GM23338 (cell line): ENCODE data around the gene PPM1L. TPM values are rescaled to one million over a fixed set of nuclear protein-coding genes. Genes with fewer than 3 reads are reported as not detected.

Experiments used
- ATAC-seq: fragments of 200-7000 bp; cut with Tn5 transposase; 3 replicates; pipeline ENCODE4 v1.9.1; 2020
- DNase-seq: peaks from one replicate; pipeline ENCODE4 v3.0.0-alpha.2; 2015; ENCODE audit warnings: low spot score
- H2AFZ ChIP-seq: fragments of 200-600 bp; sonication (generic); 2 replicates; pipeline ENCODE4 v1.8.0; 2016; ENCODE audit warnings: antibody characterized with exemption, mild to moderate bottlenecking, moderate library complexity
- H3F3A ChIP-seq: fragments of 200-600 bp; sonication (generic); replicated peaks from 2 replicates; pipeline ENCODE4 v1.8.0; 2017; ENCODE audit warnings: antibody characterized with exemption, mixed run types, low read depth
- H3K27ac ChIP-seq: fragments of 200-600 bp; sonication (generic); 2 replicates; pipeline ENCODE4 v1.6.1; 2016; ENCODE audit warnings: low read depth
- H3K27me3 ChIP-seq: fragments of 200-600 bp; sonication (generic); 2 replicates; pipeline ENCODE4 v1.8.0; 2016; ENCODE audit warnings: mild to moderate bottlenecking, mixed run types, moderate library complexity; ENCODE audit not compliant: insufficient read depth
- H3K36me3 ChIP-seq: fragments of 200-600 bp; sonication (generic); 2 replicates; pipeline ENCODE4 v1.8.0; 2016; ENCODE audit warnings: mild to moderate bottlenecking; ENCODE audit not compliant: insufficient read depth
- H3K4me1 ChIP-seq: fragments of 200-600 bp; sonication (generic); 2 replicates; pipeline ENCODE4 v1.8.0; 2016; ENCODE audit warnings: mild to moderate bottlenecking, moderate library complexity; ENCODE audit not compliant: insufficient read depth
- H3K4me2 ChIP-seq: fragments of 200-600 bp; sonication (generic); 2 replicates; pipeline ENCODE4 v1.7.1; 2017; ENCODE audit warnings: mixed run types
- H3K4me3 ChIP-seq: fragments of 200-600 bp; sonication (generic); 2 replicates; pipeline ENCODE4 v1.6.1; 2016; ENCODE audit warnings: mixed run types
- H3K79me2 ChIP-seq: fragments of 200-600 bp; sonication (generic); replicated peaks from 2 replicates; pipeline ENCODE4 v1.8.0; 2017; ENCODE audit warnings: mild to moderate bottlenecking; ENCODE audit not compliant: insufficient read depth
- H3K9me2 ChIP-seq: fragments of 200-600 bp; sonication (generic); 2 replicates; pipeline ENCODE4 v1.8.0; 2017; ENCODE audit not compliant: insufficient read depth
- H4K20me1 ChIP-seq: fragments of 200-600 bp; sonication (generic); replicated peaks from 2 replicates; pipeline ENCODE4 v1.8.0; 2017; ENCODE audit warnings: mild to moderate bottlenecking; ENCODE audit not compliant: insufficient read depth
- H3K27ac Mint-ChIP-seq: 2 replicates; pipeline ENCODE4 v1.8.0; 2020; ENCODE audit warnings: inconsistent platforms, mild to moderate bottlenecking, moderate library complexity, mixed read lengths
- H3K27me3 Mint-ChIP-seq: 3 replicates; pipeline ENCODE4 v1.8.0; 2022; ENCODE audit warnings: low read depth, mild to moderate bottlenecking, moderate library complexity, mixed read lengths, inconsistent platforms; ENCODE audit not compliant: insufficient read depth, poor library complexity
- H3K36me3 Mint-ChIP-seq: 3 replicates; pipeline ENCODE4 v1.8.0; 2021; ENCODE audit warnings: low read depth, mild to moderate bottlenecking, inconsistent platforms, moderate library complexity, mixed read lengths
- H3K4me1 Mint-ChIP-seq: 3 replicates; pipeline ENCODE4 v1.8.0; 2020; ENCODE audit warnings: mild to moderate bottlenecking, inconsistent platforms, mixed read lengths
- H3K4me3 Mint-ChIP-seq: 3 replicates; pipeline ENCODE4 v1.8.0; 2021; ENCODE audit warnings: moderate library complexity, mild to moderate bottlenecking, inconsistent platforms, mixed read lengths
- H3K9me3 Mint-ChIP-seq: 3 replicates; pipeline ENCODE4 v1.8.0; 2020; ENCODE audit warnings: moderate library complexity, mild to moderate bottlenecking, inconsistent platforms, mixed read lengths
- ETS1 ChIP-seq: IDR thresholded peaks from 2 replicates; pipeline ENCODE4 v1.6.1; 2016; ENCODE audit warnings: antibody characterized with exemption
- JUNB ChIP-seq: IDR thresholded peaks from one replicate; pipeline ENCODE4 v1.6.1; 2016; ENCODE audit warnings: antibody characterized with exemption; ENCODE audit not compliant: unreplicated experiment
- NANOG ChIP-seq: IDR thresholded peaks from 2 replicates; pipeline ENCODE4 v1.6.1; 2016; ENCODE audit warnings: antibody characterized with exemption, borderline replicate concordance
- POLR2AphosphoS5 ChIP-seq: IDR thresholded peaks from 2 replicates; pipeline ENCODE4 v1.6.1; 2016; ENCODE audit warnings: antibody characterized with exemption, low read depth
- REST ChIP-seq: IDR thresholded peaks from one replicate; pipeline ENCODE4 v1.6.1; 2018; ENCODE audit warnings: antibody characterized with exemption; ENCODE audit not compliant: unreplicated experiment
- ZNF114 ChIP-seq: fragments of 250-450 bp; sonication (Bioruptor Pico); IDR thresholded peaks from 2 replicates; pipeline ENCODE4 v1.5.0; 2020; ENCODE audit warnings: mild to moderate bottlenecking, moderate library complexity
- ZNF331 ChIP-seq: fragments of 250-450 bp; sonication (Bioruptor Pico); IDR thresholded peaks from 2 replicates; pipeline ENCODE4 v1.5.0; 2020; ENCODE audit warnings: low read depth, mild to moderate bottlenecking, moderate library complexity
- ZNF462 ChIP-seq: fragments of 250-450 bp; sonication (Bioruptor Pico); IDR thresholded peaks from 2 replicates; pipeline ENCODE4 v1.5.0; 2020; ENCODE audit warnings: mild to moderate bottlenecking, moderate library complexity
- polyA plus RNA-seq: library from polyadenylated mRNA; unstranded; fragments of >200 nt; fragmentation: Nextera tagmentation; extraction: Ambion mirVana; gene quantifications from 2 replicates; pipeline ENCODE4 v1.2.1, GENCODE V29; 2016
- total RNA-seq: library from RNA; depleted of rRNA; stranded (reverse); fragments of >200 nt; shearing (Covaris generic); gene quantifications from 2 replicates; pipeline ENCODE4 v1.2.3, GENCODE V29; 2014

PPM1L gene
- total and polyA plus RNA-seq, 2 experiments from 2014 or later: 3.9 to 26.4 TPM

GRCh38 chr3:160929595-160929994, 173.6 kb downstream of the PPM1L start (continued):
- no peak for TF ChIP-seq ZNF462 (CRISPR knock-in tag)
- no peak for TF ChIP-seq ZNF114
- no peak for TF ChIP-seq NANOG

GRCh38 chr3:160931474-160931873, 175.4 kb downstream of the PPM1L start:
- ATAC-seq: no peak
- H3K9me2 ChIP-seq: no peaks in the 10 kb centered on the region
- Mint-ChIP-seq H3K36me3 (no peaks in the 10 kb centered on the region), H3K9me3 (no peaks in the 10 kb centered on the region), H3K27ac (no peak overlapping the region), H3K4me3 (no peak overlapping the region), H3K27me3 (no peaks in the 10 kb centered on the region), H3K4me1 (peaks cover 12% of the 10 kb centered on the region; the same call in 2 of the 3 replicates)
- H3F3A ChIP-seq: no peaks in the 10 kb centered on the region
- H3K4me1 ChIP-seq: 0 out of 2 replicates have a peak, but pooled peaks cover 5% of the 10 kb centered on the region
- no peak overlapping the region for H3K27ac ChIP-seq
- H4K20me1 ChIP-seq: no peaks in the 10 kb centered on the region
- TF ChIP-seq ETS1: no peak
- no peak for TF ChIP-seq ZNF331
- no peak for TF ChIP-seq JUNB
- TF ChIP-seq POLR2AphosphoS5: no peak
- TF ChIP-seq REST: no peak
- H3K27me3 ChIP-seq: no peaks in the 10 kb centered on the region
- no peak overlapping the region for H3K4me2 ChIP-seq
- no peaks in the 10 kb centered on the region for H3K36me3 ChIP-seq
- H3K4me3 ChIP-seq: no peak overlapping the region
- no peak overlapping the region for H2AFZ ChIP-seq
- H3K79me2 ChIP-seq: no peaks in the 10 kb centered on the region
- DNase-seq: no peak
